NOMO-1 (cell line): Measurements from ENCODE around the gene KCNQ1.

Experiments used
- DNase-seq, 2 experiments: peaks; one replicate each; lab custom pipeline; 2025; ENCODE audit not compliant: unreplicated experiment in 2 of 2; lab: John Stamatoyannopoulos, UW

The KCNQ1 gene

DNA sequence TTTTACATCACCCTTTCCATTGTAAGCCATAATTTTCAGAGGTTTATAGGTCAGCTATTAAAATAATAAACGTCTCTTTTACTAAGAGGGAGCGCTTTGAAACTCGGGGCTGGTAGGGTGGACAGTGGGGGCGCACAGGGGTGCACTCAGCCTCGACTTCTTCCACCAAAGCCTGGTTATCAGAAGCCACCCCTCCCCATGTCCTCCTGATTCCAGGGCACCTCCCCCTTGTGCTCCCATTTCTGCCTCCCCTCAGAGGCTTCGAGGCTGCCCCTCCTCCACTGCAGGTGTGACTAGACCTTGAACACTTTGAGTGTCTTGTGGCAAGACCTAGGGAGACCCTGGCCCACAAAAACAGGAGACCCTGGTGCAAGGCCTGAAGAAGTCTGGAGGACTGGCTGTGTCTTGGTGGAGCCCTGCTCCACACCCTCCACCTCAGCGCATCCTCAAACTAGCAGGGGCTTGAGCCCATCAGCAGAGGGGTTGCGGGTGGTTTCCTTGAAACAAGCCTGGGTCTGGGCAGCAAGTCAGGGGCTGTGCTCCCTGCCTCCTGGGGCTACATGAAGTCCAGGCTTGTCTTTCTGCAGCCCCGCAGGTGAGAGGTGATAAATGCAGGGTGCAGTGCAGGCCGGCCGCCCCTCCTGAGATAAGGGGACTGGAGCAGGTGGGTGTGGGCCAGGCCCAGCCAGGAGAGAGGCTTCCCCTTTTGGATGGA lies 437.7 kb downstream of the KCNQ1 start:
- no peak for DNase-seq

GRCh38 chr11:2883640-2883978 lies 438.8 kb downstream of the KCNQ1 start:
- no peak for DNase-seq

GRCh38 chr11:2883979-2884815 lies 439.4 kb downstream of the KCNQ1 start:
- DNase-seq, result no peak

- DNase-seq, result peak; percentile 45 to 62
These were observed 440.3 kb downstream of the KCNQ1 start for GRCh38 chr11:2885017-2885677.

DNA sequence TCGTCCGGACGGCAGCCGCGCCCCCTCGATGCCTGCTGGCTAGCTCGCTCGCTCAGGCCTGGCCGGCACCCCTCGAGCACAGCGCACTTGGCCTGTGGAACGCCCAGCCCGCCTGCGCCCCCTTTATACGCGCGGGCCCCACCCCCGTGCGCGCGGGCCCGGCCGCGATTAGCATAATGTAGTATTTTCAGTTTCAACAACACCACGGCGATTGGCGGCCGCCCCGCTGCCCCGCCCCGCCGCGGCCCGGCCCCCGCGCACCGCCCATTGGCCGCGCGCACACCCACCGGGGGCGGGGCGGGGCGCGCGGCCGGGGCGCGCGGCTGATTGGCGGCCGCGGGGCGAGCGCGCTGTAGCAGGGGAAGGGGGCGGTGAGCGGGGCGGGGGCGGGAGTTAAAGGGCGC lies 440.9 kb downstream of the KCNQ1 start, which contains the start of gene CDKN1C:
TSS of gene CDKN1C (minus strand) at position 98 of the 404 bp plus-strand sequence. CDS start 319 bp downstream, outside the sequence.
- peak; percentile 82 to 89 for DNase-seq

GRCh38 chr11:2886191-2886894 lies 441.5 kb downstream of the KCNQ1 start:
- DNase-seq, result no peak

- no peak for DNase-seq
These were observed 442.1 kb downstream of the KCNQ1 start for GRCh38 chr11:2886936-2887335.

DNA sequence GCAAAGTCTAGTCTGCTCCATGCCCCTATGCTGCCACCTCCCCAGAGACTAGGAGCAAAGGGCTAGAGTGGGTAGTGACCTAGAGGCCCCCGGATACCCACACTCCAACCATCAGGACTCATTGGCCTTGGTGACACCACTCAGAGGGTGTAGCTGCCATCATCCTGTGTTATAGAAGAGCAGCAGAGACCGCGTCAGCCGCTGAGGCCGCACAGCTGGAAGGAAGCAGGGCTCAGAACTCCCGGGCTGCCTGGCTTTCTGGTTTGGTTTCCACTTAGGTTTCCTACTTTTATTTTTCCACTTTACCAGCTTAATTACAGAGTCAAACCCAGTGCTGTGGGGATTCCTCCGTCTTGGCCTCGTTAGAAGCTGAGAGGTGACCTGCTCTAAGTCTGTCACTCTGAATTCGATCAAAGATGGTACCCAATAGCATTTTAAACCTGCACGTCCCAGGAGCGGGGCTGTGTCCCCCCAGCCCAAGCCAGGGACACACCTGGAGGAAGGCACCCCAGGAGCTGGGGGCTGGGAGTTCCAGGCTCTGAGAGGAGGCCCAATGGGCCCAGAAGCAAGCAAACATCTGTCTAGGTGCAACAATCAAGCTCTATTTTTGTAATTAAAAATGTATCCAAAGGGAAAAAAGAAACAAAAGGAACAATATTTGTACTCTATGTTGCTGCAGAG lies 442.8 kb downstream of the KCNQ1 start:
- DNase-seq, result no peak

- DNase-seq, result peak; percentile 59 to 68
These were observed 443.6 kb downstream of the KCNQ1 start for GRCh38 chr11:2888266-2888968.

DNA sequence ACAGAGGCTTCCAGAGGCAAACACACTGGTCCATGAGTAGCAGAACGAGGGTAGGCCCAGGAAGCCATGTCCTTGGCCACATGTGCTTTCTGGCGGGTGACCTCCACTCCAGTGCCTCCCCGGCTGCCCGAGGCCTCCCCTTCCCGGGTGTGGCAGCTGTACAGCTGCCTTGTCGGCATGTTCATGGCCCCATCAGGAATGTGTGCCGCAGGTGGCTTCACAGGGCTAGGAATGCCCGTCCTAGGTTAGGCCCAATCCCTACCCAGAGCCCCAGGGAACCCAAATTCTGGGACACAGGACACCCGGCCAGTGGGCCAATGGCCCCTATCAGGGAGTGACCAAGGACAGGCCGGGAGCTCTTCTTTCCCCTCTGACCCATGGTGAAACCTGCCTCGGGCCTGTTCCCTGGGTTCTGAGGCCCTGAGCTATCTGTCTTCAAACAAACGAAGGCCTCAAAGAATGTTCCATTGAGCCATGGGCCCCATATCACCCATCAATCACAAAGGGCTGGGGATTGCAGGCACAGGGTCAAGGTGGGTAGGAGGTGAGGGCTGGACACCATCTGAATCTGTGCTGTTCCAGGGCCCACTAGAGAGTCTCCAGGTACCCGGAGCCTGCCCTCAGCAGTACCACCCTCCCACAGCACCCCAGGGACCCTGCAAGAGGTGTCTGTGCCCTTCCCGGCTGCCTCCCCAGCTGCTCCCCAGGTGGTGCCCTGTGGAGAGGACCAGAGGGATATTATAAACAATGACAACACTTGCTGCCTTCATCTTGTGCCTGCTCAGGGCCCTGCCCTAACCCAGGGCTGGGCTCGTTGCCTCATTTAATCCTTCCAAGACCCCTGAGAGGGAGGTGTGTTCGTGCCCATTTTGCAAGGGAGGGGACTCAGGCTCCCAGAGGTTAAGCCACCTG lies 444.8 kb downstream of the KCNQ1 start:
- DNase-seq, result no peak

- DNase-seq, result no peak
These were observed 445.9 kb downstream of the KCNQ1 start for GRCh38 chr11:2890466-2891294.

- no peak for DNase-seq
These were observed 446.8 kb downstream of the KCNQ1 start for GRCh38 chr11:2891326-2892214.

GRCh38 chr11:2892215-2892966 lies 447.6 kb downstream of the KCNQ1 start:
- DNase-seq, result peak; percentile 73 to 90

GRCh38 chr11:2892967-2893528 lies 448.2 kb downstream of the KCNQ1 start:
- peak in 1 of 2 experiments; percentile 73 for DNase-seq

- DNase-seq, result no peak
These were observed 449.1 kb downstream of the KCNQ1 start for GRCh38 chr11:2893935-2894334.

- DNase-seq, result no peak
These were observed 451.2 kb downstream of the KCNQ1 start for GRCh38 chr11:2896047-2896446.
